ENCODE results near the gene RCAN3. TPM values are rescaled to one million over a fixed set of nuclear protein-coding genes. Genes with fewer than 3 reads are reported as not detected.

The RCAN3 gene
- total RNA-seq, 1 experiment from 2014 or later: 17.5 TPM

GRCh38 chr1:24551290-24551959 is 48.8 kb downstream of the RCAN3 start:
- Histone ChIP-seq H3K27ac (ENCODE audit: low read length) (no peak overlapping the region), H3K27me3 (ENCODE audit: control insufficient read depth, insufficient read depth, low read length) (no peaks in the 10 kb centered on the region), H3K9me3 (ENCODE audit: control insufficient read depth, insufficient read depth, low read depth, low read length) (no peaks in the 10 kb centered on the region), H3K4me1 (ENCODE audit: control insufficient read depth, insufficient read depth, low read length) (0 out of 2 replicates have a peak, but pooled peaks cover 4% of the 10 kb centered on the region), H3K4me3 (ENCODE audit: low read depth in 2 of 2, low read length in 2 of 2) (no peak overlapping the region), H3K36me3 (ENCODE audit: control insufficient read depth, insufficient read depth, low read length) (no peaks in the 10 kb centered on the region)
- in situ Hi-C loops (cut with HindIII; ENCODE audit: low pct_unique_long_range_greater_than_20kb, low sequenced_read_pairs) (no loop called here), intact Hi-C loops (cut with micrococcal nuclease; ENCODE audit: unreplicated experiment) (no loop called here)
- no peak for TF ChIP-seq SIN3A (IDR thresholded peaks at IDR 0.05; ENCODE audit: borderline replicate concordance, insufficient read depth, low read depth, low read length)
- TF ChIP-seq POLR2AphosphoS5 (IDR thresholded peaks at IDR 0.05; ENCODE audit: low read depth, low read length): no peak
- TF ChIP-seq REST (IDR thresholded peaks at IDR 0.05; ENCODE audit: insufficient read depth in 1 of 2, low read depth in 2 of 2, low read length in 1 of 2): no peak
- no peak for TF ChIP-seq TCF7L2 (IDR thresholded peaks at IDR 0.05; ENCODE audit: low read depth, low read length)
- TF ChIP-seq CTCF (IDR thresholded peaks at IDR 0.05): no peak
- ATAC-seq (no peak), DNase-seq (ENCODE audit: low read depth, low spot score) (no peak)
- ChIA-PET POLR2A (no interaction called here), CTCF (no interaction called here)
- no TSS peak for BruUV-seq (replicated peaks)

GRCh38 chr1:24551960-24552571 is 49.4 kb downstream of the RCAN3 start:
- Histone ChIP-seq H3K9me3 (ENCODE audit: control insufficient read depth, insufficient read depth, low read depth, low read length) (no peaks in the 10 kb centered on the region), H3K36me3 (ENCODE audit: control insufficient read depth, insufficient read depth, low read length) (no peaks in the 10 kb centered on the region), H3K27ac (ENCODE audit: low read length) (no peak overlapping the region), H3K27me3 (ENCODE audit: control insufficient read depth, insufficient read depth, low read length) (no peaks in the 10 kb centered on the region), H3K4me1 (ENCODE audit: control insufficient read depth, insufficient read depth, low read length) (0 out of 2 replicates have a peak, but pooled peaks cover 4% of the 10 kb centered on the region), H3K4me3 (ENCODE audit: low read depth in 2 of 2, low read length in 2 of 2) (no peak overlapping the region)
- in situ Hi-C loops (cut with HindIII; ENCODE audit: low pct_unique_long_range_greater_than_20kb, low sequenced_read_pairs): no loop called here
- ChIA-PET POLR2A (interaction anchor here (0.6 kb wide), 1 partner anchor 37 kb away, joined by 3 read pairs; no protein-coding TSS in a partner anchor), CTCF (no interaction called here)
- no TSS peak for BruUV-seq (replicated peaks)
- DNase-seq (ENCODE audit: low read depth, low spot score) (no peak), ATAC-seq (no peak)
- intact Hi-C loops (cut with micrococcal nuclease; ENCODE audit: unreplicated experiment): no loop called here
- TF ChIP-seq CTCF (IDR thresholded peaks at IDR 0.05) (no peak), POLR2AphosphoS5 (IDR thresholded peaks at IDR 0.05; ENCODE audit: low read depth, low read length) (no peak), SIN3A (IDR thresholded peaks at IDR 0.05; ENCODE audit: borderline replicate concordance, insufficient read depth, low read depth, low read length) (no peak), TCF7L2 (IDR thresholded peaks at IDR 0.05; ENCODE audit: low read depth, low read length) (no peak), REST (IDR thresholded peaks at IDR 0.05; ENCODE audit: insufficient read depth in 1 of 2, low read depth in 2 of 2, low read length in 1 of 2) (no peak)
